ENCODE results near the gene TK1. TPM values are rescaled to one million over a fixed set of nuclear protein-coding genes. Genes with fewer than 3 reads are reported as not detected.

Gene TK1
- total RNA-seq, 1 donor = 75.9 TPM

DNA sequence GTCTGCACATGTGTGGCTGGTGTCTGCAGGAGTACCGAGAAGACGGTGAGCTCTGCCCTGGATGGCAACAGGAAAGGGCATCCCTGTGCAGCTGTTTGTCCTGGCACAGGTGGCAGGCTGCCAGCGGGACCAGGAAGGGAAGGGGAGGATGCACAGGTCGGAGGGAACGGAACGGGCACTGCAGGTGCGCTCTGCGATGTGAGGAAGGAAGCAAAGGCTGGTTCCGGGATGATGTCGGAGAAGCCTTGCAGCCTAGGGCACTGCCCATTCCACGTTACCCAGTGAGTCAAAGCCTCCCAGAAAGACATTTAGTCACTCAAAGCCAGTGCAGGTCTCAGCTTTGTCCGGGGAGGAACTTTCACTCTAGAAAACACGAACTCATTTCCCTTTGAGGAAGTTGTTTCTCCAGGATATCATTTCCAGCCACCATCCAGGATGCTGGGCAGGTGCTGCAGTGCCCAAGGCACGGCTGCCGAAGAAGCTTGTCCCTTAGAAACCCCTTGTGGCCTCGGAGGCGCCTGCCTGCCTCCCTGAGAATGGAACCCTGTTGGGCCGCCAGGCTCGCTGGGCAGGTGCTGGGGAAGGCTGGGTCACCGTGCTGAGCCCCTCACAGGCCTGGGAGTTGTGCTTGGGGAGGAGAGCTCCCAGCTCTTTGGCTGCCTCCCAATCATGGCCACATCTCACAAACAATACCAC lies 40.1 kb upstream of the TK1 start:
- H3K4me3 ChIP-seq (ENCODE audit: low read depth, low read length) = no peak overlapping the region
- DNase-seq (ENCODE audit: low read depth) = no peak
- TF ChIP-seq, protein P1, sequence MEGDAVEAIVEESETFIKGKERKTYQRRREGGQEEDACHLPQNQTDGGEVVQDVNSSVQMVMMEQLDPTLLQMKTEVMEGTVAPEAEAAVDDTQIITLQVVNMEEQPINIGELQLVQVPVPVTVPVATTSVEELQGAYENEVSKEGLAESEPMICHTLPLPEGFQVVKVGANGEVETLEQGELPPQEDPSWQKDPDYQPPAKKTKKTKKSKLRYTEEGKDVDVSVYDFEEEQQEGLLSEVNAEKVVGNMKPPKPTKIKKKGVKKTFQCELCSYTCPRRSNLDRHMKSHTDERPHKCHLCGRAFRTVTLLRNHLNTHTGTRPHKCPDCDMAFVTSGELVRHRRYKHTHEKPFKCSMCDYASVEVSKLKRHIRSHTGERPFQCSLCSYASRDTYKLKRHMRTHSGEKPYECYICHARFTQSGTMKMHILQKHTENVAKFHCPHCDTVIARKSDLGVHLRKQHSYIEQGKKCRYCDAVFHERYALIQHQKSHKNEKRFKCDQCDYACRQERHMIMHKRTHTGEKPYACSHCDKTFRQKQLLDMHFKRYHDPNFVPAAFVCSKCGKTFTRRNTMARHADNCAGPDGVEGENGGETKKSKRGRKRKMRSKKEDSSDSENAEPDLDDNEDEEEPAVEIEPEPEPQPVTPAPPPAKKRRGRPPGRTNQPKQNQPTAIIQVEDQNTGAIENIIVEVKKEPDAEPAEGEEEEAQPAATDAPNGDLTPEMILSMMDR (IDR thresholded peaks at IDR 0.05; ENCODE audit: insufficient read depth, low read length) = no peak

DNA sequence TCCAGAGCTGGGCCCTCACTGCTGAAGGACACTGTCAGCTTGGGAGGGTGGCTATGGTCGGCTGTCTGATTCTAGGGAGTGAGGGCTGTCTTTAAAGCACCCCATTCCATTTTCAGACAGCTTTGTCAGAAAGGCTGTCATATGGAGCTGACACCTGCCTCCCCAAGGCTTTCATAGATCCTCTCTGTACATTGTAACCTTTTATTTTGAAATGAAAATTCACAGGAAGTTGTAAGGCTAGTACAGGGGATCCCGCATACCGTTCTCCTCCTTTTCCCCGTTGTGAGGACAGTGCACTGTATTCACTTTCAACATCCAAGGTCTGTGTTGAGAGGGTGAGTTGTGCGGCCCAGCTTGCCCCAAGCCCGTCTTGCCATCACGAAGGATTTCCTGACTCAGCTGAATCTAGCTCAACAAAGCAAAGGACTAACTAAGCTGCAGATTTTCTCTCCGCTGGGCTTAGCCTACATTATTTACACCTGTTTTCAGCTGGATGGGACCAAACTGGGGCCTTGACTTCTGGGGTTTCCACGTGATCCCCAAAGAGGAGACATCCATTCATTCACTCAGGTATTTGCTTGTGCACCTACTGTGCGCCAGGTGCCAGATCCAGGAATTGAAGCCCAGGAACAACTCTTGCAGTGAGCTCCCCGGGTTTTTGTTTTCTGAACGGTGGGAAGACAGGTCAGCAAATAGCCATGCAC lies 39.4 kb upstream of the TK1 start:
- TF ChIP-seq, protein P1 (IDR thresholded peaks at IDR 0.05; ENCODE audit: insufficient read depth, low read length) = no peak
- no peak for DNase-seq (ENCODE audit: low read depth)
- H3K4me3 ChIP-seq (ENCODE audit: low read depth, low read length) = no peak overlapping the region

DNA sequence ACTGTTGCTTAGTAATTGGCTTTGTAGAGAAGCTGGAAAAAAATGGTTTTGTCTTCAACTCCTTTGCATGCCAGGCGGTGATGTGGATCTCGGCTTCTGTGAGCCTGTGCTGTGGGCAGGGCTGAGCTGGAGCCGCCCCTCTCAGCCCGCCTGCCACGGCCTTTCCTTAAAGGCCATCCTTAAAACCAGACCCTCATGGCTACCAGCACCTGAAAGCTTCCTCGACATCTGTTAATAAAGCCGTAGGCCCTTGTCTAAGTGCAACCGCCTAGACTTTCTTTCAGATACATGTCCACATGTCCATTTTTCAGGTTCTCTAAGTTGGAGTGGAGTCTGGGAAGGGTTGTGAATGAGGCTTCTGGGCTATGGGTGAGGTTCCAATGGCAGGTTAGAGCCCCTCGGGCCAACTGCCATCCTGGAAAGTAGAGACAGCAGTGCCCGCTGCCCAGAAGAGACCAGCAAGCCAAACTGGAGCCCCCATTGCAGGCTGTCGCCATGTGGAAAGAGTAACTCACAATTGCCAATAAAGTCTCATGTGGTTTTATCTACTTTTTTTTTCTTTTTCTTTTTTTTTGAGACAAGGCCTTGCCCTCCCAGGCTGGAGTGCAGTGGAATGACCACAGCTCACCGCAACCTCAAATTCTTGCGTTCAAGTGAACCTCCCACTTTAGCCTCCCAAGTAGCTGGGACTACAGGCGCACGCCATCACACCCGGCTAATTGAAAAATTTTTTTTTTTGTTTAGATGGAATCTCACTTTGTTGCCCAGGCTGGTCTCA lies 38.4 kb upstream of the TK1 start:
- no peak for DNase-seq (ENCODE audit: low read depth)
- TF ChIP-seq, protein P1 (IDR thresholded peaks at IDR 0.05; ENCODE audit: insufficient read depth, low read length) = no peak
- H3K4me3 ChIP-seq (ENCODE audit: low read depth, low read length) = no peak overlapping the region

DNA sequence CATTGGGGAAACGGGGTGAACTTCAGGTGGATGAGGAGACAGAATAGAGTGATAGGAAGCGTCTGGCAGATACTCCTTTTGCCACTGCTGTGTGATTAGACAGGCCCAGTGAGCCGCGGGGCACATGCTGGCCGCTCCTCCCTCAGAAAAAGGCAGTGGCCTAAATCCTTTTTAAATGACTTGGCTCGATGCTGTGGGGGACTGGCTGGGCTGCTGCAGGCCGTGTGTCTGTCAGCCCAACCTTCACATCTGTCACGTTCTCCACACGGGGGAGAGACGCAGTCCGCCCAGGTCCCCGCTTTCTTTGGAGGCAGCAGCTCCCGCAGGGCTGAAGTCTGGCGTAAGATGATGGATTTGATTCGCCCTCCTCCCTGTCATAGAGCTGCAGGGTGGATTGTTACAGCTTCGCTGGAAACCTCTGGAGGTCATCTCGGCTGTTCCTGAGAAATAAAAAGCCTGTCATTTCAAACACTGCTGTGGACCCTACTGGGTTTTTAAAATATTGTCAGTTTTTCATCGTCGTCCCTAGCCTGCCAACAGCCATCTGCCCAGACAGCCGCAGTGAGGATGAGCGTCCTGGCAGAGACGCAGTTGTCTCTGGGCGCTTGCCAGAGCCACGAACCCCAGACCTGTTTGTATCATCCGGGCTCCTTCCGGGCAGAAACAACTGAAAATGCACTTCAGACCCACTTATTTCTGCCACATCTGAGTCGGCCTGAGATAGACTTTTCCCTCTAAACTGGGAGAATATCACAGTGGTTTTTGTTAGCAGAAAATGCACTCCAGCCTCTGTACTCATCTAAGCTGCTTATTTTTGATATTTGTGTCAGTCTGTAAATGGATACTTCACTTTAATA lies 37.6 kb upstream of the TK1 start:
- TF ChIP-seq, protein P1 (IDR thresholded peaks at IDR 0.05; ENCODE audit: insufficient read depth, low read length) = no peak
- no peak overlapping the region for H3K4me3 ChIP-seq (ENCODE audit: low read depth, low read length)
- DNase-seq (ENCODE audit: low read depth) = no peak

DNA sequence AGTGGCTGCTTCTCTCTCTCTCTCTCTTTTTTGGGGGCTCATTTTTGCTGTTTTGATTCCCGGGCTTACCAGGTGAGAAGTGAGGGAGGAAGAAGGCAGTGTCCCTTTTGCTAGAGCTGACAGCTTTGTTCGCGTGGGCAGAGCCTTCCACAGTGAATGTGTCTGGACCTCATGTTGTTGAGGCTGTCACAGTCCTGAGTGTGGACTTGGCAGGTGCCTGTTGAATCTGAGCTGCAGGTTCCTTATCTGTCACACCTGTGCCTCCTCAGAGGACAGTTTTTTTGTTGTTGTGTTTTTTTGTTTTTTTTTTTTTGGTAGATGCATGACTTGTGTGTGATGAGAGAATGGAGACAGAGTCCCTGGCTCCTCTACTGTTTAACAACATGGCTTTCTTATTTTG lies 36.9 kb upstream of the TK1 start:
- TF ChIP-seq, protein P1 (IDR thresholded peaks at IDR 0.05; ENCODE audit: insufficient read depth, low read length) = no peak
- DNase-seq (ENCODE audit: low read depth) = no peak
- no peak overlapping the region for H3K4me3 ChIP-seq (ENCODE audit: low read depth, low read length)

DNA sequence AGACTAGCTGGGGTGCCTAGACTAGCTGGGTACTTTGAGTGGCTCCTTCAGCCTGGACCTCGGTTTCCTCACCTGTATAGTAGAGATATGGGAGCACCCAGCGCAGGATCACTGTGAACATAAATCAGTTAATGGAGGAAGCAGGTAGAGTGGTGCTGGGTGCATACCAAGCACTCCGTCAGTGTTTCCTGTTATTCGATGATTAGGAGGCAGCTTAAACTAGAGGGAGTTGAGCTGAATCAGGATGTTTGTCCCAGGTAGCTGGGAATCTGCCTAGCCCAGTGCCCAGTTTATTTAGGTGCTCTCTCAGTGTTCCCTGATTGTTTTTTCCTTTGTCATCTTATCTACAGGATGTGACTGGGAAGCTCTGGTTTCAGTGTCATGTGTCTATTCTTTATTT lies 36.2 kb upstream of the TK1 start:
- no peak overlapping the region for H3K4me3 ChIP-seq (ENCODE audit: low read depth, low read length)
- no peak for DNase-seq (ENCODE audit: low read depth)
- TF ChIP-seq, protein P1 (IDR thresholded peaks at IDR 0.05; ENCODE audit: insufficient read depth, low read length) = no peak

All from fibroblast of the aortic adventitia (primary cell).